Testis (tissue), 2 donors: ENCODE results near the gene HDAC9.

Experiments
- CTCF ChIP-seq, 3 experiments: fragments of 450-650 bp in 2 of 3; fragments of 200-600 bp in 1 of 3; sonication (generic) in 1 of 3; IDR thresholded peaks; one replicate each; pipeline ENCODE4 v1.5.1; 2016 to 2019; ENCODE audit warnings: antibody characterized with exemption in 3 of 3, mild to moderate bottlenecking in 2 of 3, moderate library complexity in 1 of 3
- POLR2A ChIP-seq: fragments of 450-650 bp; IDR thresholded peaks from one replicate; pipeline ENCODE4 v1.6.1; 2017; ENCODE audit warnings: antibody characterized with exemption, mild to moderate bottlenecking, moderate library complexity

- TF ChIP-seq POLR2A, result no peak
- TF ChIP-seq CTCF (IDR thresholded peaks at IDR 0.05), result no peak
Observed at GRCh38 chr7:18472161-18472483, 23.4 kb upstream of the HDAC9 start.
